NCI-H2107 treated with DMSO at 0.1 percent for 48 hours (cell line): ENCODE results near the gene PLD1.

Experiments used
- DNase-seq: peaks from one replicate; lab custom pipeline; 2025; ENCODE audit not compliant: unreplicated experiment; lab: John Stamatoyannopoulos, UW

The PLD1 gene

GRCh38 chr3:171801738-171802589 is 8.3 kb downstream of the PLD1 start:
- no peak for DNase-seq

GRCh38 chr3:171799501-171799900 is 10.8 kb downstream of the PLD1 start:
- no peak for DNase-seq

- DNase-seq, result no peak
Measured at GRCh38 chr3:171797873-171798272, 12.4 kb downstream of the PLD1 start.

GRCh38 chr3:171797265-171797679 is 13.0 kb downstream of the PLD1 start:
- no peak for DNase-seq

GRCh38 chr3:171796625-171797264 is 13.5 kb downstream of the PLD1 start:
- no peak for DNase-seq

GRCh38 chr3:171792531-171792930 is 17.8 kb downstream of the PLD1 start:
- DNase-seq, result no peak

- DNase-seq, result no peak
Measured at GRCh38 chr3:171791692-171792076, 18.6 kb downstream of the PLD1 start.

GRCh38 chr3:171790898-171791691 is 19.2 kb downstream of the PLD1 start:
- no peak for DNase-seq

- no peak for DNase-seq
Measured at GRCh38 chr3:171790574-171790897, 19.7 kb downstream of the PLD1 start.

- DNase-seq, result no peak
Measured at GRCh38 chr3:171789759-171790505, 20.4 kb downstream of the PLD1 start.

GRCh38 chr3:171788546-171789351 is 21.5 kb downstream of the PLD1 start:
- no peak for DNase-seq

GRCh38 chr3:171786997-171787396 is 23.3 kb downstream of the PLD1 start:
- DNase-seq, result no peak

- DNase-seq, result no peak
Measured at GRCh38 chr3:171784937-171785336, 25.3 kb downstream of the PLD1 start.

GRCh38 chr3:171784387-171784786 is 25.9 kb downstream of the PLD1 start:
- DNase-seq, result no peak

GRCh38 chr3:171783626-171784025 is 26.7 kb downstream of the PLD1 start:
- no peak for DNase-seq

GRCh38 chr3:171783086-171783485 is 27.2 kb downstream of the PLD1 start:
- DNase-seq, result no peak

GRCh38 chr3:171782617-171783016 is 27.7 kb downstream of the PLD1 start:
- no peak for DNase-seq

GRCh38 chr3:171781711-171782127 is 28.6 kb downstream of the PLD1 start:
- DNase-seq, result no peak

GRCh38 chr3:171778493-171778892 is 31.8 kb downstream of the PLD1 start:
- no peak for DNase-seq

GRCh38 chr3:171777596-171777995 is 32.7 kb downstream of the PLD1 start:
- DNase-seq, result no peak
